K562 (cell line): Measurements from ENCODE around the gene CAPRIN2. TPM values are rescaled to one million over a fixed set of nuclear protein-coding genes. Genes with fewer than 3 reads are reported as not detected.
A peak's percentile ranks its signal among the peaks of the same experiment; 100 is the strongest.

Experiments
- ATAC-seq: fragments of 200-7000 bp; cut with Tn5 transposase; 3 replicates; pipeline ENCODE4 v1.9.1; 2020; ENCODE audit warnings: moderate library complexity
- BruUV-seq: library from RNA; stranded (reverse); fragments of 400-500 nt; replicated peaks from 2 replicates; lab custom pipeline; 2021; lab: Mats Ljungman, UMichigan
- CTCF ChIA-PET: fragments of 300-600 bp; formaldehyde crosslinking; extraction: SDS; loops from one replicate; lab custom pipeline; 2021; ENCODE audit warnings: low intra/inter-chr PET ratio; lab: Yijun Ruan, JAX
- POLR2A ChIA-PET: fragments of 300-600, 350-650 bp; sonication (Branson Sonifier 250); formaldehyde crosslinking; extraction: SDS; loops from one replicate; lab custom pipeline; 2021; ENCODE audit warnings: antibody characterized with exemption, inconsistent platforms; lab: Yijun Ruan, JAX
- DNase-seq, 4 experiments: peaks; one replicate each; pipeline versions ENCODE4 v3.0.0 to v3.0.0-alpha.2; 2011 to 2018; ENCODE audit warnings: low spot score in 3 of 4, mixed read lengths in 3 of 4; ENCODE audit errors: extremely low read depth in 1 of 4
- FAIRE-seq: peaks from 2 replicates; lab custom pipeline; 2011; peaks lifted over from hg19 to GRCh38; lab: Jason Lieb, UNC
- H2AFZ ChIP-seq: 2 replicates; pipeline ENCODE4 v1.6.0; 2011; ENCODE audit warnings: low read depth, low read length, control low read depth, inconsistent platforms
- H3K27ac ChIP-seq: fragments of 200-600 bp; 3 replicates; pipeline ENCODE4 v1.8.0; 2011; ENCODE audit warnings: low read depth, mild to moderate bottlenecking, control low read depth, inconsistent platforms, low read length, moderate library complexity, mixed read lengths; ENCODE audit errors: extremely low read depth
- H3K27me3 ChIP-seq, 2 experiments: fragments of 300-600 bp in 1 of 2; 2 replicates in 1 of 2; 3 replicates in 1 of 2; pipeline versions ENCODE4 v1.6.0 to v1.8.0; 2011; ENCODE audit warnings: inconsistent platforms in 2 of 2, low read length in 2 of 2, mild to moderate bottlenecking in 1 of 2, mixed read lengths in 1 of 2, moderate library complexity in 1 of 2; ENCODE audit not compliant: control insufficient read depth in 2 of 2, insufficient read depth in 2 of 2
- H3K36me3 ChIP-seq: fragments of 300-600 bp; 3 replicates; pipeline ENCODE4 v1.8.0; 2011; ENCODE audit warnings: mild to moderate bottlenecking, low read length, inconsistent platforms; ENCODE audit not compliant: control insufficient read depth, insufficient read depth
- H3K4me1 ChIP-seq, 2 experiments: fragments of 200-600 bp in 1 of 2; replicated peaks in 1 of 2; 2 replicates in 1 of 2; 3 replicates in 1 of 2; pipeline versions ENCODE4 v1.5.1 to v1.8.0; 2011; ENCODE audit warnings: inconsistent platforms in 2 of 2, low read length in 2 of 2, mild to moderate bottlenecking in 1 of 2, mixed read lengths in 1 of 2, moderate library complexity in 1 of 2; ENCODE audit not compliant: control insufficient read depth in 2 of 2, insufficient read depth in 2 of 2
- H3K4me2 ChIP-seq: 2 replicates; pipeline ENCODE4 v1.6.1; 2011; ENCODE audit warnings: low read length, control low read depth, inconsistent platforms, mixed read lengths; ENCODE audit not compliant: insufficient read depth
- H3K4me3 ChIP-seq: fragments of 200-600 bp; sonication (generic), shearing (Covaris generic); 2 replicates; pipeline ENCODE4 v1.5.1; 2016; ENCODE audit warnings: control low read depth, inconsistent platforms
- H3K79me2 ChIP-seq: fragments of 200-600 bp; 3 replicates; pipeline ENCODE4 v1.8.0; 2011; ENCODE audit warnings: low read length, inconsistent platforms; ENCODE audit not compliant: control insufficient read depth, insufficient read depth
- H3K9ac ChIP-seq, 2 experiments: 2 replicates each; pipeline versions ENCODE4 v1.6.0 to v1.6.1; 2011; ENCODE audit warnings: low read depth in 2 of 2, low read length in 2 of 2, control low read depth in 1 of 2, inconsistent platforms in 1 of 2, mild to moderate bottlenecking in 1 of 2, mixed read lengths in 1 of 2; ENCODE audit not compliant: insufficient read depth in 1 of 2
- H3K9me1 ChIP-seq: one replicate; pipeline ENCODE4 v1.6.0; 2011; ENCODE audit warnings: inconsistent platforms, mild to moderate bottlenecking, low read length, moderate library complexity; ENCODE audit not compliant: control insufficient read depth, insufficient read depth
- H3K9me3 ChIP-seq: replicated peaks from 2 replicates; pipeline ENCODE4 v1.5.1; 2011; ENCODE audit warnings: low read depth, low read length, inconsistent platforms; ENCODE audit not compliant: control insufficient read depth, insufficient read depth
- H4K20me1 ChIP-seq: replicated peaks from 2 replicates; pipeline ENCODE4 v1.6.1; 2011; ENCODE audit warnings: low read length, inconsistent platforms, mixed read lengths; ENCODE audit not compliant: control insufficient read depth, insufficient read depth
- CBFA2T3 ChIP-seq: fragments of 450-650 bp; IDR thresholded peaks from 2 replicates; pipeline ENCODE4 v1.6.1; 2017
- DLX4 ChIP-seq: fragments of 250-450 bp; sonication (Bioruptor Pico); IDR thresholded peaks from 2 replicates; pipeline ENCODE4 v1.6.1; 2021; ENCODE audit warnings: mild to moderate bottlenecking
- EP300 ChIP-seq: IDR thresholded peaks from 2 replicates; pipeline ENCODE4 v1.6.1; 2012; ENCODE audit warnings: low read length, improper control_type of control experiment
- HSF4 ChIP-seq: fragments of 250-450 bp; sonication (Bioruptor Pico); IDR thresholded peaks from 2 replicates; pipeline ENCODE4 v2.1.2; 2022; ENCODE audit warnings: mild to moderate bottlenecking, moderate library complexity, borderline replicate concordance
- L3MBTL2 ChIP-seq: fragments of 450-650 bp; IDR thresholded peaks from 2 replicates; pipeline ENCODE4 v1.6.1; 2016; ENCODE audit warnings: mild to moderate bottlenecking, moderate library complexity
- MITF ChIP-seq: IDR thresholded peaks from 2 replicates; pipeline ENCODE4 v1.6.1; 2014; ENCODE audit warnings: antibody characterized with exemption
- NR0B1 ChIP-seq: fragments of 450-650 bp; IDR thresholded peaks from one replicate; pipeline ENCODE4 v1.6.1; 2018; ENCODE audit warnings: mild to moderate bottlenecking, moderate library complexity; ENCODE audit not compliant: partially characterized antibody
- SAFB ChIP-seq: fragments of 200-400 bp; formaldehyde crosslinking; IDR thresholded peaks from 2 replicates; pipeline ENCODE4 v1.6.1; 2017; ENCODE audit warnings: low read depth, low read length, borderline replicate concordance
- TAL1 ChIP-seq: fragments of 450-650 bp; IDR thresholded peaks from 2 replicates; pipeline ENCODE4 v1.6.1; 2016; ENCODE audit warnings: mild to moderate bottlenecking
- TFAM ChIP-seq: fragments of 250-450 bp; sonication (Bioruptor Pico); conservative IDR thresholded peaks from 2 replicates; pipeline ENCODE4 v1.5.0; 2021; ENCODE audit warnings: mild to moderate bottlenecking, moderate library complexity
- ZBTB17 ChIP-seq: fragments of 450-650 bp; formaldehyde crosslinking; IDR thresholded peaks from 2 replicates; pipeline ENCODE4 v1.4.0; 2020; ENCODE audit warnings: mild to moderate bottlenecking
- ZNF165 ChIP-seq: fragments of 250-450 bp; sonication (Bioruptor Pico); IDR thresholded peaks from 2 replicates; pipeline ENCODE4 v1.4.0; 2020; ENCODE audit warnings: borderline replicate concordance
- ZNF175 ChIP-seq: fragments of 200-800 bp; sonication (Bioruptor generic); IDR thresholded peaks from 2 replicates; pipeline ENCODE4 v1.6.1; 2016; ENCODE audit warnings: low read depth, mild to moderate bottlenecking, missing genetic modification characterization, missing compliant biosample characterization
- ZNF197 ChIP-seq: fragments of 200-800 bp; sonication (Bioruptor generic); IDR thresholded peaks from 2 replicates; pipeline ENCODE4 v1.6.1; 2016; ENCODE audit warnings: low read depth, missing genetic modification characterization, missing compliant biosample characterization
- ZNF316 ChIP-seq: fragments of 450-650 bp; IDR thresholded peaks from 2 replicates; pipeline ENCODE4 v1.6.1; 2016
- WGBS: fragments of 100-300 bp; shearing (Covaris generic); methylation state at CpG from one replicate; pipeline ENCODE4 v1.1.6; 2016; ENCODE audit warnings: low coverage, mixed read lengths; ENCODE audit not compliant: insufficient coverage; ENCODE audit errors: missing lambda C conversion rate; 5-methylcytosine and 5-hydroxymethylcytosine counted together
- in situ Hi-C: fragments of 300-500 bp; cut with MboI; formaldehyde crosslinking; loops from 4 replicates; pipeline ENCODE4 v1.15.0; 2018; ENCODE audit warnings: inconsistent platforms, mixed read lengths
- intact Hi-C: fragments of 100-400 bp; cut with micrococcal nuclease; formaldehyde crosslinking; loops from 2 replicates; pipeline ENCODE4 v1.14.2; 2022
- polyA plus RNA-seq, 8 experiments: library from polyadenylated mRNA; depleted of rRNA in 4 of 8; stranded (reverse) in 5 of 8; unstranded in 3 of 8; fragments of >200 nt; fragmentation: Nextera tagmentation in 2 of 8; fragmentation: Illumina TruSeq in 1 of 8; extraction: Ambion mirVana in 2 of 8; extraction: Trizol in 1 of 8; gene quantifications; 2 replicates each; pipeline versions ENCODE4 v1.2.1 to v1.2.3, GENCODE V29; 2011 to 2014; ENCODE audit warnings: inconsistent platforms in 1 of 8, missing spikeins in 1 of 8
- total RNA-seq, 7 experiments: library from RNA; depleted of rRNA in 6 of 7; stranded (reverse); fragments of >200 nt in 6 of 7; fragmentation: Illumina TruSeq in 2 of 7; extraction: Trizol in 2 of 7; gene quantifications; 2 replicates each; pipeline versions ENCODE4 v1.2.1 to v1.2.3, GENCODE V29; 2011 to 2021; ENCODE audit warnings: low replicate concordance in 1 of 7

CAPRIN2 gene
- total and polyA plus RNA-seq, 9 of the 15 experiments (the other 6 are each of a cell fraction or from before 2014, with no cell fraction given) = 2.3 to 14.5 (median 8.9) TPM

- DNase-seq (no peak), ATAC-seq (no peak), FAIRE-seq (no peak)
- Histone ChIP-seq H3K9me1 (no peaks in the 10 kb centered on the region), H3K79me2 (no peaks in the 10 kb centered on the region), H3K36me3 (peaks cover 9% of the 10 kb centered on the region; the same call in 2 of the 3 replicates), H2AFZ (no peak overlapping the region), H3K4me3 (no peak overlapping the region), H3K9me3 (no peaks in the 10 kb centered on the region), H3K4me2 (no peak overlapping the region), H3K27ac (no peak overlapping the region), H4K20me1 (no peaks in the 10 kb centered on the region; the same call in 1 of the 2 replicates), H3K9ac (no peak overlapping the region), H3K27me3 (no peaks in the 10 kb centered on the region), H3K4me1 (no peaks in the 10 kb centered on the region)
- CTCF ChIA-PET = no interaction called here
- BruUV-seq = no TSS peak
- TF ChIP-seq NR0B1 (no peak), ZNF316 (peak; percentile 31; the same call in 1 of the 2 replicates)
- intact Hi-C loops = no loop called here
- POLR2A ChIA-PET = interaction anchor here (0.6 to 0.9 kb wide), 2 partner anchors 10 to 26 kb away, joined by 3 to 4 read pairs; no protein-coding TSS in a partner anchor
- 56% methylated on average over 2 of the region's 2 CpGs for WGBS
- in situ Hi-C loops = no loop called here
Observed at GRCh38 chr12:30730011-30730410, 24.7 kb downstream of the CAPRIN2 start.

GRCh38 chr12:30729547-30729946 is 25.2 kb downstream of the CAPRIN2 start:
- DNase-seq = no peak
- H3K9me3 ChIP-seq = no peaks in the 10 kb centered on the region
- ATAC-seq = no peak
- H3K9me1 ChIP-seq = no peaks in the 10 kb centered on the region
- intact Hi-C loops (no loop called here), in situ Hi-C loops (no loop called here)
- no peaks in the 10 kb centered on the region; the same call in 1 of the 2 replicates for H4K20me1 ChIP-seq
- no peak overlapping the region for H3K4me2 ChIP-seq
- H3K4me3 ChIP-seq = no peak overlapping the region
- no peaks in the 10 kb centered on the region for H3K4me1 ChIP-seq
- H3K9ac ChIP-seq = no peak overlapping the region
- ChIA-PET POLR2A (interaction anchor here (0.9 kb wide), 1 partner anchor 10 kb away, joined by 4 read pairs; no protein-coding TSS in a partner anchor), CTCF (no interaction called here)
- no peak for FAIRE-seq
- peaks cover 9% of the 10 kb centered on the region; the same call in 2 of the 3 replicates for H3K36me3 ChIP-seq
- BruUV-seq = no TSS peak
- no peak overlapping the region for H3K27ac ChIP-seq
- H2AFZ ChIP-seq = no peak overlapping the region
- WGBS = 61% methylated on average over 4 of the region's 4 CpGs
- no peaks in the 10 kb centered on the region for H3K79me2 ChIP-seq
- H3K27me3 ChIP-seq = no peaks in the 10 kb centered on the region
- TF ChIP-seq ZBTB17 (CRISPR knock-in tag) (no peak), TAL1 (no peak), CBFA2T3 (no peak), HSF4 (CRISPR knock-in tag) (no peak), DLX4 (CRISPR knock-in tag) (no peak), EP300 (no peak), ZNF165 (CRISPR knock-in tag) (no peak), SAFB (no peak), TFAM (CRISPR knock-in tag) (no peak), ZNF197 (CRISPR knock-in tag) (no peak), MITF (no peak), L3MBTL2 (no peak), ZNF175 (CRISPR knock-in tag) (no peak)
